HCT116 (cell line): ENCODE results near the gene SNRNP200. TPM values are rescaled to one million over a fixed set of nuclear protein-coding genes. Genes with fewer than 3 reads are reported as not detected.
A peak's percentile ranks its signal among the peaks of the same experiment; 100 is the strongest.

Experiments used
- ATAC-seq: fragments of 200-7000 bp; cut with Tn5 transposase; 2 replicates; pipeline ENCODE4 v1.9.1; 2020; ENCODE audit warnings: mild to moderate bottlenecking, moderate library complexity
- BruUV-seq: library from RNA; stranded (reverse); fragments of 400-500 nt; replicated peaks from 2 replicates; lab custom pipeline; 2021; lab: Mats Ljungman, UMichigan
- CTCF ChIA-PET: fragments of 300-600 bp; sonication (Branson Sonifier 250); formaldehyde crosslinking; loops from one replicate; lab custom pipeline; 2021; ENCODE audit warnings: antibody characterized with exemption; lab: Charles Lee
- POLR2A ChIA-PET: fragments of 300-600, 350-600 bp; sonication (Branson Sonifier 250); formaldehyde crosslinking; loops from one replicate; lab custom pipeline; 2021; ENCODE audit warnings: antibody characterized with exemption; lab: Charles Lee
- RAD21 ChIA-PET, 2 experiments: fragments of 300-600 bp; sonication (Branson Sonifier 250); formaldehyde crosslinking; loops; one replicate each; lab custom pipeline; 2023; ENCODE audit warnings: low total read pairs in 2 of 2; ENCODE audit not compliant: uncharacterized antibody in 2 of 2, unreplicated experiment in 2 of 2, low non-redundant PET in 1 of 2; lab: Charles Lee
- DNase-seq: peaks from one replicate; pipeline ENCODE4 v3.0.0-alpha.2; 2010; ENCODE audit warnings: low read depth, low spot score
- H2AFZ ChIP-seq: fragments of 200-600 bp; shearing (Covaris generic), sonication (generic); 2 replicates; pipeline ENCODE4 v1.6.1; 2017; ENCODE audit warnings: low read depth, mixed run types, mixed read lengths, antibody characterized with exemption, low read length; ENCODE audit not compliant: poor library complexity, severe bottlenecking
- H3K27ac ChIP-seq: 2 replicates; pipeline ENCODE4 v1.5.1; 2012; ENCODE audit warnings: low read depth, low read length
- H3K27me3 ChIP-seq: fragments of 200-600 bp; sonication (generic); 2 replicates; pipeline ENCODE4 v1.6.1; 2016; ENCODE audit warnings: mixed run types, low read length, mixed read lengths; ENCODE audit not compliant: insufficient read depth
- H3K36me3 ChIP-seq, 2 experiments: fragments of 200-500 bp in 1 of 2; fragments of 200-600 bp in 1 of 2; sonication (Bioruptor generic) in 1 of 2; sonication (generic) in 1 of 2; 2 replicates each; pipeline versions ENCODE4 v1.5.1 to v1.6.1; 2014 to 2016; ENCODE audit warnings: low read length in 2 of 2, inconsistent platforms in 1 of 2, mixed read lengths in 1 of 2, mixed run types in 1 of 2; ENCODE audit not compliant: insufficient read depth in 2 of 2, control insufficient read depth in 1 of 2
- H3K4me1 ChIP-seq, 2 experiments: fragments of 200-600 bp in 1 of 2; sonication (generic) in 1 of 2; 2 replicates each; pipeline versions ENCODE4 v1.5.1 to v1.6.1; 2012 to 2017; ENCODE audit warnings: low read length in 2 of 2, inconsistent platforms in 1 of 2, mild to moderate bottlenecking in 1 of 2, mixed read lengths in 1 of 2, mixed run types in 1 of 2, moderate library complexity in 1 of 2; ENCODE audit not compliant: insufficient read depth in 2 of 2, control insufficient read depth in 1 of 2
- H3K4me2 ChIP-seq: fragments of 200-600 bp; sonication (generic); 2 replicates; pipeline ENCODE4 v1.6.1; 2017; ENCODE audit warnings: mixed run types, low read length, mixed read lengths
- H3K4me3 ChIP-seq, 2 experiments: fragments of 200-600 bp in 1 of 2; sonication (generic) in 1 of 2; replicated peaks in 1 of 2; 2 replicates each; pipeline ENCODE4 v1.5.1; 2011 to 2016; ENCODE audit warnings: low read length in 2 of 2, control low read depth in 1 of 2, low read depth in 1 of 2, mild to moderate bottlenecking in 1 of 2, mixed read lengths in 1 of 2, mixed run types in 1 of 2
- H3K79me2 ChIP-seq: fragments of 200-600 bp; sonication (generic); 2 replicates; pipeline ENCODE4 v1.6.1; 2017; ENCODE audit warnings: mild to moderate bottlenecking, mixed run types, low read length, moderate library complexity, mixed read lengths; ENCODE audit not compliant: insufficient read depth
- H3K9ac ChIP-seq: fragments of 200-600 bp; sonication (generic); 2 replicates; pipeline ENCODE4 v1.6.1; 2016; ENCODE audit warnings: low read length, mixed read lengths
- H3K9me2 ChIP-seq: fragments of 200-600 bp; sonication (generic), shearing (Covaris generic); 2 replicates; pipeline ENCODE4 v1.6.1; 2017; ENCODE audit warnings: mixed run types, mild to moderate bottlenecking, moderate library complexity; ENCODE audit not compliant: insufficient read depth
- H3K9me3 ChIP-seq, 2 experiments: fragments of 200-500 bp in 1 of 2; fragments of 200-600 bp in 1 of 2; sonication (Bioruptor generic) in 1 of 2; sonication (generic) in 1 of 2; 2 replicates each; pipeline ENCODE4 v1.6.1; 2014 to 2017; ENCODE audit warnings: low read length in 2 of 2, mixed read lengths in 2 of 2, inconsistent platforms in 1 of 2, low read depth in 1 of 2, mild to moderate bottlenecking in 1 of 2, mixed run types in 1 of 2, moderate library complexity in 1 of 2; ENCODE audit not compliant: control insufficient read depth in 1 of 2, insufficient read depth in 1 of 2
- H4K20me1 ChIP-seq: fragments of 200-600 bp; sonication (generic), shearing (Covaris generic); 2 replicates; pipeline ENCODE4 v1.6.1; 2017; ENCODE audit warnings: mixed run types, mild to moderate bottlenecking, moderate library complexity; ENCODE audit not compliant: insufficient read depth
- ATF3 ChIP-seq: IDR thresholded peaks from 2 replicates; pipeline ENCODE4 v1.6.1; 2012
- CEBPB ChIP-seq: IDR thresholded peaks from 2 replicates; pipeline ENCODE4 v1.6.1; 2012; ENCODE audit warnings: low read depth
- EGR1 ChIP-seq: IDR thresholded peaks from 2 replicates; pipeline ENCODE4 v1.6.1; 2012; ENCODE audit warnings: low read depth
- ELF1 ChIP-seq: IDR thresholded peaks from 2 replicates; pipeline ENCODE4 v1.6.1; 2012; ENCODE audit warnings: low read depth, borderline replicate concordance
- EZH2 ChIP-seq: fragments of 200-600 bp; sonication (generic); IDR thresholded peaks from 2 replicates; pipeline ENCODE4 v1.6.1; 2017; ENCODE audit warnings: antibody characterized with exemption, mixed run types
- FOSL1 ChIP-seq: IDR thresholded peaks from 2 replicates; pipeline ENCODE4 v1.6.1; 2012; ENCODE audit warnings: low read depth
- JUND ChIP-seq: IDR thresholded peaks from 2 replicates; pipeline ENCODE4 v1.6.1; 2012
- POLR2AphosphoS5 ChIP-seq: IDR thresholded peaks from 2 replicates; pipeline ENCODE4 v1.6.1; 2011; ENCODE audit warnings: mild to moderate bottlenecking, low read depth, low read length, moderate library complexity
- SRF ChIP-seq: IDR thresholded peaks from 2 replicates; pipeline ENCODE4 v1.6.1; 2012; ENCODE audit warnings: low read depth
- TCF7L2 ChIP-seq: IDR thresholded peaks from 2 replicates; pipeline ENCODE4 v1.7.0; 2011; ENCODE audit warnings: borderline replicate concordance, inconsistent platforms; ENCODE audit not compliant: insufficient read depth, insufficient read length; ENCODE audit errors: extremely low read depth
- ZFX ChIP-seq: fragments of 450-650 bp; IDR thresholded peaks from 2 replicates; pipeline ENCODE4 v1.6.1; 2017
- intact Hi-C: fragments of 100-400 bp; cut with micrococcal nuclease; formaldehyde crosslinking; loops from 2 replicates; pipeline ENCODE4 v1.10.0; 2022
- total RNA-seq: library from RNA; stranded (reverse); gene quantifications from one replicate; pipeline ENCODE4 v1.2.1, GENCODE V29; 2021; ENCODE audit not compliant: unreplicated experiment
- TF ChIP-seq, protein P1 (sequence below): IDR thresholded peaks from 2 replicates; pipeline ENCODE4 v1.6.1; 2012; ENCODE audit warnings: low read depth

The SNRNP200 gene
- total RNA-seq, 1 experiment from 2014 or later = 202 TPM

GRCh38 chr2:96326990-96327820 lies 21.9 kb upstream of the SNRNP200 start:
- RAD21 ChIA-PET = no interaction called here

More at GRCh38 chr2:96326990-96327820, 21.9 kb upstream of the SNRNP200 start:
- H3K4me2 ChIP-seq = no peak overlapping the region
- POLR2A ChIA-PET = no interaction called here
- no peaks in the 10 kb centered on the region for H4K20me1 ChIP-seq
- H3K27me3 ChIP-seq = no peaks in the 10 kb centered on the region
- BruUV-seq = TSS peak; percentile 51
- H3K9me3 ChIP-seq = no peaks in the 10 kb centered on the region
- H3K9ac ChIP-seq = no peak overlapping the region
- CTCF ChIA-PET = interaction anchor here (2.3 kb wide), 1 partner anchor 223 kb away, joined by 7 read pairs; no protein-coding TSS in a partner anchor
- no peaks in the 10 kb centered on the region for H3K9me2 ChIP-seq
- intact Hi-C loops = no loop called here
- ATAC-seq = no peak
- peaks cover 3 to 23% of the 10 kb centered on the region in 2 experiments; a peak in 2 of 4 replicates for H3K36me3 ChIP-seq
- no peak for DNase-seq
- no peak overlapping the region for H3K27ac ChIP-seq
- no peak for TF ChIP-seq EZH2
- no peak for TF ChIP-seq ATF3
- no peak for TF ChIP-seq CEBPB
- TF ChIP-seq SRF = no peak
- TF ChIP-seq, protein P1, sequence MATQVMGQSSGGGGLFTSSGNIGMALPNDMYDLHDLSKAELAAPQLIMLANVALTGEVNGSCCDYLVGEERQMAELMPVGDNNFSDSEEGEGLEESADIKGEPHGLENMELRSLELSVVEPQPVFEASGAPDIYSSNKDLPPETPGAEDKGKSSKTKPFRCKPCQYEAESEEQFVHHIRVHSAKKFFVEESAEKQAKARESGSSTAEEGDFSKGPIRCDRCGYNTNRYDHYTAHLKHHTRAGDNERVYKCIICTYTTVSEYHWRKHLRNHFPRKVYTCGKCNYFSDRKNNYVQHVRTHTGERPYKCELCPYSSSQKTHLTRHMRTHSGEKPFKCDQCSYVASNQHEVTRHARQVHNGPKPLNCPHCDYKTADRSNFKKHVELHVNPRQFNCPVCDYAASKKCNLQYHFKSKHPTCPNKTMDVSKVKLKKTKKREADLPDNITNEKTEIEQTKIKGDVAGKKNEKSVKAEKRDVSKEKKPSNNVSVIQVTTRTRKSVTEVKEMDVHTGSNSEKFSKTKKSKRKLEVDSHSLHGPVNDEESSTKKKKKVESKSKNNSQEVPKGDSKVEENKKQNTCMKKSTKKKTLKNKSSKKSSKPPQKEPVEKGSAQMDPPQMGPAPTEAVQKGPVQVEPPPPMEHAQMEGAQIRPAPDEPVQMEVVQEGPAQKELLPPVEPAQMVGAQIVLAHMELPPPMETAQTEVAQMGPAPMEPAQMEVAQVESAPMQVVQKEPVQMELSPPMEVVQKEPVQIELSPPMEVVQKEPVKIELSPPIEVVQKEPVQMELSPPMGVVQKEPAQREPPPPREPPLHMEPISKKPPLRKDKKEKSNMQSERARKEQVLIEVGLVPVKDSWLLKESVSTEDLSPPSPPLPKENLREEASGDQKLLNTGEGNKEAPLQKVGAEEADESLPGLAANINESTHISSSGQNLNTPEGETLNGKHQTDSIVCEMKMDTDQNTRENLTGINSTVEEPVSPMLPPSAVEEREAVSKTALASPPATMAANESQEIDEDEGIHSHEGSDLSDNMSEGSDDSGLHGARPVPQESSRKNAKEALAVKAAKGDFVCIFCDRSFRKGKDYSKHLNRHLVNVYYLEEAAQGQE = no peak
- TF ChIP-seq TCF7L2 = no peak
- TF ChIP-seq POLR2AphosphoS5 = no peak
- TF ChIP-seq ZFX = no peak
- TF ChIP-seq FOSL1 = no peak
- no peak for TF ChIP-seq JUND
- no peak for TF ChIP-seq EGR1
- TF ChIP-seq ELF1 = no peak
- no peak overlapping the region for H2AFZ ChIP-seq
- H3K4me1 ChIP-seq = peaks cover 14 to 34% of the 10 kb centered on the region in 2 experiments
- H3K79me2 ChIP-seq = peaks cover 23% of the 10 kb centered on the region; the same call in 1 of the 2 replicates
- H3K4me3 ChIP-seq = no peak overlapping the region
